Kidney capillary endothelial cell (primary cell): Measurements from ENCODE around the gene TCF15.

ENCODE experiments used
- DNase-seq: peaks from one replicate; pipeline ENCODE4 v3.0.0-alpha.2; 2018; ENCODE audit warnings: low spot score

Gene TCF15, protein sequence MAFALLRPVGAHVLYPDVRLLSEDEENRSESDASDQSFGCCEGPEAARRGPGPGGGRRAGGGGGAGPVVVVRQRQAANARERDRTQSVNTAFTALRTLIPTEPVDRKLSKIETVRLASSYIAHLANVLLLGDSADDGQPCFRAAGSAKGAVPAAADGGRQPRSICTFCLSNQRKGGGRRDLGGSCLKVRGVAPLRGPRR

DNA sequence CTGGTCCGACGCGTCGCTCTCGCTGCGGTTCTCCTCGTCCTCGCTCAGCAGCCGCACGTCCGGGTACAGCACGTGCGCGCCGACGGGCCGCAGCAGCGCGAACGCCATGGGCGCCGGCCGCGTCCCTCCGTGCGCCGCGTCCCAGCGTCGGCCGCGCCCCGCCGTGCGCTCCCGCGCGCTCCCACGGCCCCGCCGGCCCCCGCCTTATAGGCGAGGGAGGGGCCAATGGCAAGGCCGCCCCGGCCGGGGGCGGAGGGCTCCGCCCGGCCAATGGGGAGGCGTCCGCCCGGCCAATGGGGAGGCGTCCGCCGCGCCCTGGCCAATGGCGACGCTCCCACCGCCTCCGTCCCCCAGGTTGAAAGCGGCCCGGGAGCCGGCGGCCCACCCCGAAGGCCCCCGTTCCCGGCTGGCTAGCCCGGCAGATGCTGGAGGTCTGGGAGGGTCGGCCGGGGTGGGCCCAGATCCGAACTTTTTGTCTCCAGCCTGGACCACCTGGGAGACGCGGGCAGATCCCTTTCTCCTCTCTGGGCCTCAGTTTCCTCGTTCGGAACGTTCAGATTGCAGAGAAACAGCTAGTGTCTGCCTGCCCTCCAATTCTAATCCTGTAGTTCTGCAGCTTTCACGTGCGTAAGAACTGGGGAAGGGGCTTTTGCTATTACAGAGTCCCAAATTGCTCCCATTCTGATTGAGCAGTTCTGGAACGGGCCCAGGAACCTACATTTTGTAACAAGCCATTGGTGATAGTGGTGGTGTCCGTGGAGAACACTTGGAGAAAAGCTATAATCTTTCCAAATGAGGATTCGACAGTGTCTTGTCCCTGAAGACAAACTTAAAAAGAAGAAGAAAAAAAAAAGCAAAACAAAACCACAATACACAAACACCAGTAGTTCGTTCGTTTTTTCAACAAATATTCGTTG is at the start of gene TCF15:
TSS of gene TCF15 (minus strand) at position 180 of the 917 bp plus-strand sequence. CDS start at position 108, 72 bp downstream.
- DNase-seq: peak; percentile 76

DNA sequence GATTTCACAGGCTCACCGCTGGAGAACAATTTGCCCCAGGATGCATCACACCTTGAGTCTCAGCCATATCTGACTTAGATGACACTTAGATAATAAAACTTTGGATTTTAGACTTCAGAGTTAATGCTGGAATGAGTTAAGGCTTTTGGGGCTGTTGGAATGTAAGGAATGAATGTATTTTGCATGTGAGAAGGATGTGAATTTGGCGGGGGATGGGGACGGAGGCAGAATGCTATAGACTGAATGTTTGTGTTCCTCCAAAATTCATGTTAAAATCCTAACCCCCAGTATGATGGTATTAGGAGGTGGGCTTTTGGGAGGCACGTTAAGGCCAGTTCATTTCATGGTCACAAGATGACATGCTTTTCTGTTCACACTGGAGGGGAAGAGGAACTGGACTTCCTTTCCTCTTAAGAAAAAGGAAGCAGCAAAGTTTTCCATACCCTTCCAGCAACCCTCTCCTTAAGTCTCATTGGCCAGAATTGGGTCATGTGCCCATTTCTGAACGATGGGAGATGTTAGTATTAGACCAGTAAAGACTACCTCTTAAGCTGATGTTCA is 48.7 kb upstream of the TCF15 start:
- DNase-seq: no peak

DNA sequence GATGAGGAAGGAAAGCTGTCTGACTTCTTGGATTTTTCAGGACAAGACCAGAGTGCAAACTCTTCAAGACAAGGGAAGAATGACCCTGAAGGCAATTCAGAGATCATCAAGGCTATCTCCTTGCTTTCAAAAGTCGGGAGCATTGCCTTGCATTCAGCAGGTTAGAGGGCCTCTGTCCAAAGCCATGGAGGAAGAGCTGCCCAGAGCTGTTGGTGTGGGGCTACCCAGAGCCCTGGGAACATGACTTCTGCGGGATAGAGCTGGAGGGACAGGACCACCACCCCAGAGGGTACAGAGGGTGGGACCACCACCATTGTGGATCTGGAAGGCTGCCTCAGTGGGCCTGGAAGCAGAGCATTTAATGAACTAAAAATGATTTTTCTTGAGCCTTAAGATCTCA is 48.1 kb upstream of the TCF15 start:
- DNase-seq: no peak

DNA sequence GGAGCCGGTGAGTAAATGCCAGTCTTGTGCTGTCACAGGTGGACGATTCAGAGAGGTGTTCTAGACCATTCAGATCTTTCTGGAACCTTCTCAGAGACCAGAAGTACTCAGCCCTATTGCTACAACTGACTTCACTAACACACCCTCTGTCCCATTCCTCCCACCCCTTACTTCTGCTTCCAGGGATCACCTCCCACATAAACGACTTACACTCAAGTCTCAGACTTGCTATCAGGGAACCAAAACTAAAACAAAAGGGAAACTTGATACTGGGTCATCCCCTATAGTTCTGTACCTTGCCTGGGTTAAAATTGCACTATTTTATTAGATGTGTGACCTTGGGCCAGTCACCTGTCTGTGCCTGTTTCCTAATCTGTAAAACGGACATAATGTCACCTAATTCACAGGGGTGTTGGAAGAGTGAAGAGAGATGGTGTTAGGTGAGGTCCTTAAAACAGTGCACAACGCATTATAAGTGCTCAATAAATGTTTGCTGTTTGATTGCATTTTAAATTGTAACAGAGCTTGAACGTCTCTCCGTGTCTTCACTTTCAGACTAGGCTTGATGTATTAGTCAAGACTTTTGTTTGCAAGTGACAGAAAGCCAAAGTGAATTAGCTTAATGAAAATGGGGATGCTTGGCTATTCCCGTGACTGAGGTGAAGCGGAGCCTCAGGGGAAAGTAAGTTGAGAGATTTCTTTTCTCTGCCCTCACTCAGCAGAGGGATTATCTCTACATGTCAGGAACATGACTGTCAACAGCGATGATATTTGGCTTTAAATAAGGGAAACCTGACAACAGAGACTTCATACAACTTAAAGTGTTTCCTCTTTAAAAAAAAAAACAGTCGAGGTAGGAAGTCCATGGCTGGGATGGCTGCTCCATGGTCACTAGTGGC is 45.9 kb upstream of the TCF15 start:
- DNase-seq: no peak

DNA sequence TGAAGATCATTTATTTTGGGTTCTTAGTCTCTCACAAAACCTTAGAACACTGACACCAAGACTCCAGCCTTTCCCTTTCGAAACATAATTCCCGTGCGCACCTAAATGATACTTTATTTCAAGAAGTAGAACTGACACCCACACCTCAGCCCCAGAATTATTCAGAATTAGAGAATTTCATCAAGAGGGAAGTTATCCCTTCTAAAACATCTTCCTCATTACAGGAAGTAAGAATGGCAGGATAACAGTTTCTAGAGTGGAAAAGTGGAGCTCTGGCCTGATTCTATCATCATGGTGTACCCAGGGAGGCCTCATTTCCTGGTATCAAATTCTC is 44.3 kb upstream of the TCF15 start:
- no peak for DNase-seq

DNA sequence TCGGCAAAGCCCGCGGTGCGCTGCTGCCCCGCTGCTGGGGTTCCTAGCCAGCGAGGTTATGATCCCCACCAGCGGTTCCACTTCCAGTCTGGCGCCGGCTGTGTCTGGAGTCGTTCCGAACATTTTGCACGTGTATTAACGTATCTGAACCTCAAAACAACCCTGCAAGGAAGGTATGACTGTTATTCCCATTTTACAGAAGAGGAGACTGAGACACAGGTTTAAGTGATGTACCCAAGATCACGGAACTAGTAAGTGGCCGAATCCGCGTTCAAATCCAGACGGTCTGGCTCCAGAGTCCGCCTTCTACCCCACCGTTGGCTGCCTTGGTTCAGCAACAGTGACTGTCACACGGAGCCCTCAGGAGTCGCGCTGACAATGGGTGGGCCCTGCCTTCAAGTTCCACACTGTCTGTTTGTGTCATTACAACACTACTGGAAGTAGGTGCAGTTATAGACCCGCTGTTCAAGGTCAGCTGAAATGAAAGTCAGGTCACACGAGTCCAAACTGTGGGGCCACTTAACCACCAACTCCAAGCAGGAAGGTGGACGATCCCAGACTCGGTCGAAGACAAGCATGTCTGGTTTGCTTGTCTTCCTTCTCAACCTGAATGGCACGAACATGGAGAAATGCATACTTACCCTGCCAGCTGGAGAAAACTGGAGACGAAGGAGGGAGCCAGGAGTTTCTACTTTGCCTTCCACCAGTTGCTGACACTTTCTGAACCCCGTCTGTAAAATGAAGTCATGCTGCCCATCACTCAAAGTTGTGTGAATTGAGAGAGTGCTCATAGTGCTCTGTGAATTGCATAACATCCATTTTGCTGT is 43.7 kb upstream of the TCF15 start:
- no peak for DNase-seq

DNA sequence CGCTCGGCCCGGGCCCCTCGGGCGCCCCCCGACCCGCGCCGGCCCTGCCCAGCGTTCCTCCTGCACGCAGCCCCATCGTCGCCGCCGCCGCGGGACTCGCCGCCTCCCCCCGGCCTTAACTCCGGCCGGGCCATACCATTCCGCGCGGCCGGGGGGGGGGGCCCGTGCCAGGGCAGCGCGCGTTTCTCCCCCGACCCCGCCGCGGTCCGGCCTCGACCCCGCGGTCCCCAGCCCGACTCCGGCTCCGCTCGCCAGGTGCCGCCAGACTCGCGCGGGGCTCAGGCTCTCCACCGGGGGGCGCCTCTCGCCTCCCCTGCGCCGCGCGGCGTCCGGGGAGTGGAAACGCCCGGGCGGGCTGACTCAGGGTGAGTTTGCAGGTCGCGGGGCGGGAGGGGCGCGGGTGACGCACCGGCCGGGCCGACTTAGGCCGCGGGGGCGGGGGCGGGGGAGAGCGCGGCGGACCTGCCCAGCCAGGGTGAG is 43.0 kb upstream of the TCF15 start, which contains the start of gene SRXN1:
TSS of gene SRXN1 (minus strand) at position 91 of the 480 bp plus-strand sequence. CDS start at position 76, 15 bp downstream.
- peak; percentile 88 for DNase-seq

DNA sequence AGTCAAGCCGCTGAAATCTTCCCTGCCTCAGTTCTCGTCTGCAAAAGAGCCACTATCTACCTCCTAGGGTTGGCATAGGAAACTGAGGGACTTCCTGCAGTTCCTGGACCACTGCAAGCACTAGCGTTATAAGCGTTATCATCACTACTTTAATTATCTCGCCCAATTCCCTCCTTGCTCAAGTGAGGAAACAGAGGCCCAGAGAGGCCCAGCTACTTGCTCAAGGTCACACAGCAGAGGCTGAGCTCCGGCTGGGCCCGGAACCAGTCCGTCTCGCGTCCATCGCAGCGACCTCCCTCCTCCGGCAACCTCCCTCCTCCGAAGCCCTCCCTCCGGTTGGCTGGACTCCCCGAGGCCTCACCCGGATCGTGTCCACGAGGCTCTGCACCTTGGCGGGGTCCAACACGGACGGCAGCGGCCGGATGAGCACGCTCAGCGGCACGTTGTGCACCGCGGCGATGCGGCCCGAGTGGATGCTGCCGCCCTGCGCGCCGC is 42.6 kb upstream of the TCF15 start:
- no peak for DNase-seq

DNA sequence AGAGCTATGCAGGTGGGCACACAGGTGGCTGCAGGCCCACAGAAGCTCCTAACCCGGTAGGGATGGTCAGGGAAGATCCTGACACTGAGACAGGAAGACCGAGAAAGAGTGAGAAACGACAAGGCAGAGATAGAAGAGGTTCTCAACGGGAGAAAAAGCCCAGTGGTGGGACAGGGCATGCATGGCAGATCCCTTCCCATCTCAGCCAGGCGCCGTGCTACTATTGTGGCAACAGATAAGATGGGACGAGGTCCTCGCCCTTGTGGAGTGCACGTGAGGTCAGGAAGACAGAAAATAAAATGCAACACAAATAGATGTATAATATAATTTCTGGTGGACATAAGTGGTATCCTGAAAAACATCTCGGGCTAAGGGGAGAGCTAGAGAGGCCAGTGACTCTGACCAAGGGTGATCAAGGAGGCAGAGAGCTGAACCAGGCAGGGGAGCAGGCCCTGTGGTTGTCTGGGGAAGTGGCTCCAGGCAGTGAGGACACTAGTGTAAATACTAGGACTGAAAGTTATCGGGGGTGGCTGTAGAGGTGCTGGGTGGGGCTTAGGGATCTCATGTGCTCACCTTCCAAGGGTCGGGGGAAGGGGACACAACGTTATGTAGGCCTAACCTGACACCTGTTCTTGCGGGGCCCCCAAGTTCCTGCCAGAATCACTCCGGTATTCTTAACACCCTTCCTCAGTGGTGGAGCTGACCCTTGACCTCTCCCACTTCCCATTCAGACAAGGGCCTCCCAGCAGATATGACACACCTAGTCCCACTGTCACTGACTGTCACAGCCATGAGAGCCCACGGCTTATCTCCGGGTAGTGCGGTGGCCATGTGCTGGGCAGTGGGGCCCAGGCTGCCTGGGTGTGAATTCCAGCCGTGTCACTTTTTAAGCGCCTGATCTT is 41.9 kb upstream of the TCF15 start:
- no peak for DNase-seq

DNA sequence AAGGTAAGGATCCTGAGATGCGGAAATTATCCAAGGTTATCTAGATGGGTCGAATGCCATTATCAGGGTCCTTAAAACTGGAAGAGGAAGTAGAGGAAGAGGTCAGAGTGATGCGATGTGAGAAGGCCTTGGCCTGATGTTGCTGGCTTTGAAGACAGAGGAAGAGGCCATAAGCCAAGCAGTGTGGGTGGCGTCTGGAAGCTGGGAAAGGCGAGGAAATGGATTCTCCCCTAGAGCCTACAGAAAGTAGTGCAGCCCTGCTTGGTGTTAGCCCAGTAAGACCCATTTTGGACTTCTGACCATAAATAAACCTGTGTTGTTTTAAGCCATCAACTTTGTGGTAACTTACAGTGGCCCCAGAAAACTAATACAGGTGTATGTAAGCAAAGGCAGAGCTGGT is 40.8 kb upstream of the TCF15 start:
- no peak for DNase-seq

DNA sequence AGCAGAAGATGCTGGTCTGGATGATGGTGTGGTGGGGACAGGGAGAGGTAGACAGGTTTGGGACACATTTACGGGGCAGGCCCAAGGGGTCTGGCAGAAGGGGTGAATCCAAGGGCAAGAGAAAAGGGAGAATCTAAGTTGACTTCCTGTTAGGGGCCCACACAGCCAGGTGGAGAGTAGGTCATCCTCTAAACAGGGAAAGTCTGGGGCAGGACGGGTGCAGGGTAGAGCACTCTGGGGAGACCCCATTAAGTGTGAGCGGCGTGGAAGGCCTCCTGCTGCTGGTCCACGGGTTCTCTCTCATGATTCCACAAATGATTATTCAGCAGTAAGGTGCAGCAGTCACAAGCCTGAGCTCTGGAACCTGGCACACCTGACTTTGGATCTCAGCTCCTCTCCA is 40.2 kb upstream of the TCF15 start:
- no peak for DNase-seq

DNA sequence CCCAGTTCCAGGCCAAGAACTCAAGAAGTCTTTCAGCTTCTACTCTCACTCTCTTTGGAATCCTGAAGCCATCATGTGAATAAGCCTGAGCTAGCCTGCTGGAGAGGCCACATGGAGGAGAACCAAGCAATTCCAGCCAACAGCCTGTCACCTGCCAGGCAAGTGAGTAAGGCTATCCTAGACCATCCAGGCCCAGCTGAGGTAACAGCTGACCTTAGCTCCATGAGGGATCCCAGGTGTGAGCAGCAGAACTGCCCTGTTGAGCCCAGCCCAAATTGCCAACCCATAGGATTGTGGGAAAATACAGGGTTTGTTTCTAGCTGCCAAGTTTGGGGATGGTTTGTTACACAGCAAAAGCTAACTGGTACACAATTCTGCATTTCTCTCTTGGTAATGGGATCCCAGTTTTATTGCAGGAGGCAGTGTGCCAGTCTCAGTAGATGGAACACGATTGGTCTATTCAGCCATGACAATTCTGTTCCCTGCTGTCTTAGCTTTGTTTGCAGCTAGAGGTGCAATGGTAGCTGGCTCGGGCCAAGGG is 37.4 kb upstream of the TCF15 start:
- DNase-seq: no peak

DNA sequence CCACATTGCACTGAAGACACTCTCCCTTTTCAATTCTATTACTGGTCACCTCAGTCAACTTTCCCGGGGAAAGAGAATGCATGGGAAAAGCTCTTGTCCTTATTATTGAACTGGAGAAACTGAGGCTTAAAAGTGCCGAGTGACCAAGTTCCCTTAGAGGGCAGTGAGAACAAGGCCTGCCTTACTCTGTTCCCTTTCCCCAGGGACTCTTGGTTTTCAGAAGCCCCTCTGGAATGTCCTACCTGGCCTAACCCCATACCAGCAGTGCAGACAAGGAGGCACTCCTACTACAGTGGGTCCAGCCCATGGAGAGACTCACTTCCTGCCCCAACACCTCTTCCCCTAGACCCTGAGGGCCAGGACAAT is 36.7 kb upstream of the TCF15 start:
- no peak for DNase-seq

DNA sequence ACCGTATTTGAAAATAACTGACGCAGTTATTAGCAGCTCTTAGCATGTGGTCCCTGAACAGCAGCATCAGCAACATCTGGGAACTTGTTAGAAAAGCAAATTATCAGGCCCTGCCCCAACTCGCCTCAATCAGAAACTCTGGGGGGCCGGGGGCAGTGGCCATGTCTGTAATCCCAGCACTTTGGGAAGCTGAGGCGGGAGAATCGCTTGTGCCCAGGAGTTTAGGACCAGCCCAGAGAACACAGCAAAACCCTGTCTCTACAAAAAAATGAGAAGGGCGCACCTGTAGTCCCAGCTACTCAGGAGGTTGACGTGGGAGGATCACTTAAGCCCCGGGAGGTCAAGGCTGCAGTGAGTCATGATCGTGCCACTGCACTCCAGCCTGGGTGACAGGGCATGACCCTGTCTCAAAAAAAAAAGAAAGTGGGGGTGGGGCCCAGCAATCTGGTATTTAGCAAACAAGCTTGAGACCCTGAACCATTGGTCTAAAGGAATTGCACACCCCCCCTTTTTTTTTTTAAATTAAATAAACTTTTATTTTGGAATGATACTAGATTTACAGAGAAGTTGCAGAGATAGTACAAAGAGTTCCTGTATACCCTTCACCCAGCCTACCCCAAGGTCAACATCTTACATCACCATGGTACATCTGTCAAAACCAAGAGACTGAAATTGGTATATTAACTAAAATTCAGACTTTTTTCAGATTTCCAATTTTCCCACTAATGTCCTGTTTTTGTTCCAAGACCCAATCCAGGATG is 36.2 kb upstream of the TCF15 start:
- DNase-seq: no peak

DNA sequence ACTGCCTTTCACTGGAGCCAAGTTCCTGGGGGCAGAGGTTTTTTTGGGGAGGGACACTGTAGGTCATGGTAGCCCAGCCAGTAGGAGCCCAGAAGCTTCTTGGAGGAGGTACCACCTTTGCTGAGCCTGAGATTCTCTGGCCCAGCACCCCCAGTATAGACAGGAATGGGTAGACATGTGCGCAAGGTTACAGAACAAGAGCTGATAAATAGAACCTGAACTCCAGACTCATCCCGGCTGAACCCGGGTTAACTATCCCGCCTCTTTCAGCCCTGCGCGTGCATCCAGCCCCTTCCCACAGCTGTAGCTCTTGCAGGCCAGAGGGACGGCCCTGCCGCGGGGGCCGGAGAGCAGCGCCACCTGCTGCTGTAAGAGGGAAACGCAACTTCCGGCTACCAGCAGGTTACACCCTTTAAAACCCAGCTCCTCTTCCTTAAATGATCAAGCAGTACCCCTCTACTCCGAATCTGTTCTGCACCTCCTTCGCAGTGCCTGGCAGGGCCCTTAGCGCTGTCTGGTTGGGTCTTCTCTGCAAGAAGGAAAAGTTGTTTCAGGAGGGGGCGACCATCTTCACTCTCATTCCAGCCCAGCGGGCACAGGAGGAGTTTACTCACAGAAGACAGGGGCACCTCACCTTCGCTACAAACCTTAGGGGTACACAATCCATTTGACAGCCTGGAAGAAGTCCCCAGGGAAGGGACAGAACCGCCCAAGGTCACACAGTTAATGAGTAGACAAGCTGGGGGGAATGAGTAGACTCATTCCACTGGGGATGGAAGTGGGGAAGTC is 35.4 kb upstream of the TCF15 start:
- peak; percentile 53 for DNase-seq

DNA sequence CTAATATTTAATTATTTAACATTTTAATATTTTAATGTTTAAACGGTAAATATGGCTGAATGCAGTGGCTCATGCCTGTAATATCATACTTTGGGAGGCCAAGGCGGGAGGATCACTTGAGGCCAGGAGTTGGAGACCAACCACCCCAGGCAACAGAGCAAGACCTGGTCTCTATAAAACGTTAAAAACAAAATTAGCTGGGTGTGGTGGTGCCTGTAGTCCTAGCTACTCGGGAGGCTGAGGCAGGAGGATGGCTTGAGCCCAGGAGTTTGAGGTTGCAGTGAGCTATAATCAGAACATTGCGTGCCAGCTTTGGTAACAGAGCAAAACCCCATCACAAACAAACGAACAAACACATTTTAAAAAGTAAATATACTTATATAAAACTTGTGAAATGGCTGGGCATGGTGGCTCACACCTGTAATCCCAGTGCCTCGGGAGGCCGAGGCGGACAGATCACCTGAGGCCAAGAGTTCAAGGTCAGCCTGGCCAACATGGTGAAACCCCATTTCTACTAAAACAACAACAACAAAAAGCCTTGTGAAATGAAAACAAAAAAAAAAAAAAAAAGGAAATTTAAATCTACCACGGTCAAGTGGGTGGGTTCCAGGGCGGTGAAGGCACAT is 34.7 kb upstream of the TCF15 start:
- no peak for DNase-seq

DNA sequence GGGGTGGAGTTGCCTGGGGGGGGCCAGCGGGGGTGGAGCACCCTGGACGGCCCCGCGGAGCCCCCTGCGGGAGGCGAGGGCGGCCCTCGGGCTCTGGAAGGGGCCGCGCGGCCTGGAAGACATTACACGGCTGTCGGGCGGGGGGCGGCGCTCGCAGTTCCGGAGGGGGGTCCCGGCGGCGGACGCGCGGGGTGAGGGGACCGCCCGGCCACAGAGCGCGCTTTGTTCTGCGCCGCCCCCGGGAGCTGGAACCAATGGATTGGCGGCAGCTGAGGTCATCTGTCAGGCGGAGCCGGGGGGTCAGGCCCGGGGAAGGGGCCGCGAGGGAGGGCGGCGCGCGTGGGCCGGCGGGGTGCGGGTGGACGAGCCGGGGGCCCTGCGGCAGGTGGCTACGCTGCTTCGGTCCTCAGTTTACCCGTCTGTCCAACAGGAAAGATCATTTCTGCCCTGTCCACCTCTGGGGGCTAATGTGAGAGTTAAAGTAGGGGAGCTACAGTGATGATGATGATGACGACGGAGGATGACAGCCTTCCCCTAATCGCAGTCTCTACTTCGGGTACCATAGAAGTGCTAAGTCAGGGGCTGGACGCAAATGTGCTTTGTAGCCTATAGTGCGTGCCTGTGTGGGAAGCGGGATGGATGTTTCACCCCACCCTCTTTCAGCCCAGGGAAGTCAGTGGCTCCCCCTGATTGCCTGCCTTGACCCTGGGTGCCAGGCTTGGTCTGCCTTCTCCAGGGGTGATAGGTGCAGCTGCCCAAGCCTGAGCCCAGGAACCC is 32.5 kb upstream of the TCF15 start:
- no peak for DNase-seq
